NCI-H748 (cell line): ENCODE results near the gene ZCWPW1.

Source experiments
- DNase-seq: peaks from one replicate; lab custom pipeline; 2025; ENCODE audit not compliant: unreplicated experiment; lab: John Stamatoyannopoulos, UW

ZCWPW1 gene, protein sequence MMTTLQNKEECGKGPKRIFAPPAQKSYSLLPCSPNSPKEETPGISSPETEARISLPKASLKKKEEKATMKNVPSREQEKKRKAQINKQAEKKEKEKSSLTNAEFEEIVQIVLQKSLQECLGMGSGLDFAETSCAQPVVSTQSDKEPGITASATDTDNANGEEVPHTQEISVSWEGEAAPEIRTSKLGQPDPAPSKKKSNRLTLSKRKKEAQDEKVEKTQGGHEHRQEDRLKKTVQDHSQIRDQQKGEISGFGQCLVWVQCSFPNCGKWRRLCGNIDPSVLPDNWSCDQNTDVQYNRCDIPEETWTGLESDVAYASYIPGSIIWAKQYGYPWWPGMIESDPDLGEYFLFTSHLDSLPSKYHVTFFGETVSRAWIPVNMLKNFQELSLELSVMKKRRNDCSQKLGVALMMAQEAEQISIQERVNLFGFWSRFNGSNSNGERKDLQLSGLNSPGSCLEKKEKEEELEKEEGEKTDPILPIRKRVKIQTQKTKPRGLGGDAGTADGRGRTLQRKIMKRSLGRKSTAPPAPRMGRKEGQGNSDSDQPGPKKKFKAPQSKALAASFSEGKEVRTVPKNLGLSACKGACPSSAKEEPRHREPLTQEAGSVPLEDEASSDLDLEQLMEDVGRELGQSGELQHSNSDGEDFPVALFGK

DNA sequence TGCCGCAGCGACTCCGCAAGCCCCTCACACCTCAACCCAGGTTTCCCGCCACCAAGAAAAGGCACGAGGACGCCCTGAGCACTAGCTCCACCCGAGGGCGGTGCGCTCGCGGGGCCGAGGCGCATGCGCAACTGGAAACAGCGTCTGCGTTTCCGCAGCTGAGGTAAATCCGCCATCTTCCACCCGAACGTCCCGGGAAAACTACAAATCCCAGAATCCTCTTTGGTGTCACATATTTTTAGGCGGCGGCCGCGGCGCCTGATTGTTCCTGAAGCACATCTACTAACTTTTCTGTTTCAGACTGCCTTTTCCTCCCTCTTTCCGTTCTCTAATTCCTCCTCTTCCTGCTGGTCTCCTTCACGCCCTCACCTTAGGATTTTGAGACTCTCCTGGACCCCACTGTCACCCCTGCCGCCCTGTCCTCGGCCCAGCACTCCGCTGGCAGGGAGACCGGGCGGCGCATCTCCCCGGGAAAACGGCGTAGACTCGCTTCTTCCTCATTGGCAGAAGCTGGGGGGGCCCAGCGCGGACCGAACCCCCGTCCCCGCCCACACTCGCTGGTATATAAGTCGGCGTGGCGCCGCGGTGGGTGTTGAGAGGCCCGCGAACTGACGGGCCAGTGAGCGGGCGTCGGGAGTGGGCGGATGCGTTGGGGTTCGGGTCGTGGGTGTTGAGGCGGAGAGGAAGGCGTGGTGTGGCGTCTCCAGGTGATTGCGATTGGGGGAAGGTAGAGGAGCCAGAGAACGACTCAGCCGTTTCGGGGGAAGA, at the start of gene ZCWPW1:
Gene ZCWPW1 (minus strand): TSS at position 505 of the 768 bp plus-strand sequence. CDS start 8,054 bp downstream, outside the sequence.
- DNase-seq: peak; percentile 96

DNA sequence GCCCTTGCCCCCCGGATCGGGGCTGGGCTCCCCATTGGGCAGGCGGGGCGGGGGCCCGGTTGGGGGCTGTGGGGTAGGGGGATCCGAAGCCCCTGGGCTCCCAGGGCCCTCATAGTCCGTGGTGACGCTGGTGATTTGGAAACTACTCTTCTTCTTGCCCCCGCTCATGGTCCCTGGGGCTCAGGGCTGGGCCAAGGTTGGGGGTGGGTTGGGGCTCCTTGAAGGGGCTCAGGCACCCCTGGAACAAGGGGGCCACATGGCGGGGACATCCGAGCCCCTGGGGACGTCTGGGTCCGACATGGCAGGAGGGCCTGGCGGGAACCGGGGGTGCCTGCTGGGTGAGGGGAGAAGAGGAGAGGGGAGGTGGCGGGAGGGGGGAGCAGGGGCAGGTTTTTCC, 49.4 kb upstream of the ZCWPW1 start:
- no peak for DNase-seq

DNA sequence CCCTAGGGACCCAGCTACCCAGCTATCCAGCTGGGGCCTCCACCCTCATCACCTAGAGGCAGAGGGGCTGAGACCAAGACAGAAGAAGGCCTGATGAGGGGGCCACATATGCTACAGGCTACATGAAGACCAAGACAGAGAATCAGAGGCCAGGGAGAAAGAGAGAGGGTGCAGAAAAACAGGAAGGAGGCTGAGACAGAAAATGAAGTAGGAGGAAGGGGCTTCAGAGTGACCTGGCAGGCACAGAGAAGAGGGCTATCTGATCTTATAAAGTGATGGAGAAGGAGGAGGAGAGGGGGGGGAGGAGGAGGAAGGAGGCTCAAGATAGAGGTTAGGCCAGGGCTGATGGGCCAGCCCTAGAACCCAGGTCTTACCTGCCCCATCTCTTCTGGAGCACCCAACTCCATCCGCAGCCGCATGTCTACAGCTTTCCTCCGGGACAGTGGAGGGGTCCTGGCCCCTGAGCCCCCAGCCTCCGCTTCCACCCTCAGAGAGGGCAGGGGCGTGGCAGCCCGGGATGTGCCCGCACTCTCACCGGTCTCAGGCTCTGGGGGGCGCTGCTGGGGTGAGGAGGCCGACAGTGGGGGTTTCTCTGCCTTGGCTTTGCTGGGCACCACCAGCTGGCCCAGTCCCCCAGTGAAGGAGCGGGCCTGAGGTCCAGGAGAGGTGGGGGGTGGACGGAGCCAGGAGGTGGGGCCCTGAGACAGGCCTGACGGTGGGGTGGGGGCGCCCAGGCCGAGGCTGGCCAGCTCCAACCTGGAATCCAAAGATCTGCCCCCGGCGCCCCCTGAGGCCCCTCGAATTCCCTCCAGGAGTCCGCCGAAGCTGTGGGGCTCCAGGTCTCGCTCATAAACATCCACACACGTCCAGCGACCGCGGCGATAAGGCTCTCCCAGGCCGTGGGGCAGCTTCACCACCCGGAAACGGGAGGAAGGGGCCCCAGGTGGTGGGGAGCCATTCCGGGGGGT, 48.7 kb upstream of the ZCWPW1 start:
- DNase-seq: no peak

DNA sequence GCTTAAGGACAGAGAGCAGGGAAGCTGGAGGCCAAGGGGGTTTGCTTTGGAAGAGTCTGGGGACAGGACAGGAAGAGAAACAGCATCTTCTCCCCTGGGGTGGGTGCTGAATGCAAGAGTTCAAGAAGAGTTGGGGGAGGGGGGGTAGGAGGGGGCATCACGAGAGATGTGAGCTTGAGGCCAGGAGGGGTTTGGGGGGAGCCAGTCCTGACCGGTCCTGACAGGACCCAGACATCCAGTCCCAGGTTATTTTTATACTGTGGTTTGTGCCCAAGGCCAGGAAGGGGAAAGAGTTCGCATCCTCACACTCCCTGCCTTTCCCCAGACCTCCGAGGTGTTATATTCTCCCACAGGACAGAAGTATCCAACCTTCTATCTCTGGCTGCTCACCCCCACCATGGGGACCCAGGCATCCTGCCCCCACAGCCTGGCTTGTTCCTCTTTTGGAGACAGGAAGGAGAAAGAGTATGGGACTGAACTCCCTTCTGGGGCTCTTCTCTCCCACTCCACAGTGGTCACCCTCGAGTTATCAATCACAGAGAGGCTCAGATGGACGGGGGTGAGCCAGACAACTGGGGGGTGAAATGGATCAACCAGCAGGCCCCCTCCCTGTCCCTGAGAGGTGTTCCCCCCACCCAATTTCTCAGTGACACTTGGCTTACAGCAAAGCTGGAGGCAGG, 47.7 kb upstream of the ZCWPW1 start:
- no peak for DNase-seq

DNA sequence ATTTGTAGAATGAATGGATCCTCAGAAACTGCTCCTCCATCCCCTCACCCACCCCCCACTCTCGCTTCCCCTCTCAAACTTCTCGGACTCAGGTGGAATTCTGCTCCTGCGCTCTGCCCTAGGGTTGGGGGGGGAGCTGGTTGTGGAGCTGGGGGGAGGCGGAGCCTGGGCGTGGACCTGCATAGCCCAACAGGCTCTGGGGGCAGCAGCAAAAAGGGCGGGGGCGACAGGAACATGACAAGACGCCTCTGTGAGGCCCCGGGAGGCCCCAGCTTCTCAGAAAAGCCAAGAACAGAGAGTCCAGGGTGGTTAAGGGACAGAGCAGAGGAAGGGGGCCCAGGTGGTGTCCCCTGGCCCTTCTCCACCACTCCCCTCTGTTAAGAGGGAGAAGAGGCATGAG, 47.0 kb upstream of the ZCWPW1 start:
- no peak for DNase-seq

DNA sequence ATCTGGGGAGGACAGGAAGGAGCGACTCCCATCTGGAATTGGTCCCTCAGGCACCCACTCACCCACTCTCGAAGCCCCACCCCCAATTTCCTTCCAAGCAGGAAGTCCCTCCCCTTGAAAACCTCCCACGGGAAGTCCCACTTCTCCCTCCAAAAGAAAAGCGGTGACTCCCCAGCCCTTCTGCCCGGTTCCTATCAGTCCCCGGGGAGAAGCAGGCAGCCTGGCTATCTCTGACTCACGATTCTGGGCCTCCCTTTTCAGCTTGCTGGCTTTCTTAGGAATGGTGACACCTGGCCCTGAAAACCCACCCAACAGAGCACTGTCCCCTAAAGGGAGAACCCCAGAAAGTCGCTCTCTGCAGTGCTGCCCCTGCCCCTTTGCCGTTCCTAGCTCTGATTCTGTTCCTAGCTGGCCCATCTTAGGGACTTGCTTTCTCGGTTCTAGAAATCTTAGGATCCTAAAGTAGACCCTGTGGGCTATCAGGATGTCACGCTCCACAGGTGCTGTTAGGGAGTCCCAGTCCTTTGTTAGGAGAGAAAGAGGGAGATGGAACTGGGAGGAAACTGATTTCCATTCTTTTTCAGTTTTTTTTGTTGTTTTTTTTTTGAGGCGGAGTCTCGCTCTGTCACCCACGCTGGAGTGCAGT, 44.5 kb upstream of the ZCWPW1 start:
- DNase-seq: no peak

DNA sequence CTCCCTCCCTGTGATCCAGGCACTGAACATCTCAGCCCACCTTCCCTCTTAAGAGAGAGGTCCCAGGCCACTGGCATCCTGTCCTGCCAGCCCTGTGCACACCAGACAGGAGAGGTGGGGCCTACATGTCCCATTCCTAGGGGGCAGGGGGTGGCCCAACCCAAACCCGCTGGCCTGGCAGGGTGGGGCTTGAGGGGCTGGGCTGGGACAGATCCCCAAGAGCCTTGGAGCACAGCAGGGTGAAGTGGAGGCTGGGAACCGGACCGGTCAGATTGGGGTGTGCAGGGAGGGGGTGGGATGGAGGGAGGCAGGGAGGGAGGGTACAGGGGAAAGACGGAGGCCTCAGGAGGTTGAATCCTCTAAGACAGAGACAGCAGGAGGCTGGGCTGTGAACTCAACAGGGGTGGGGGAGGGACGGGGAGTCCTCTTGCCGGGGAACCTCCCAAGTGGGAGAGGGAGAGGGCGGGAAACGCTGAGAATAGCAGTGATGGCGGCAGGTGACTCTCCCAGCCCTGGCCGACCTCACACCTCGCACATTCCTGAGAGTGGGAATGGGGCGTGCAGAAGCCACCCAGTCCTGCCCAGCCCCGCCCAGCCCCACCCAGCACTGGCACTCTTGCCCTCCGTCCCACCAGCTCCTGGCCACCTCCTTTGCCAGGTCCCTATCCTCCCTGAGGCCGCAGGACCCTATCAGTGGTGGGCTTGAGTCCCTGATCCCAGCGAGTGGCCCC, 43.8 kb upstream of the ZCWPW1 start:
- DNase-seq: no peak

DNA sequence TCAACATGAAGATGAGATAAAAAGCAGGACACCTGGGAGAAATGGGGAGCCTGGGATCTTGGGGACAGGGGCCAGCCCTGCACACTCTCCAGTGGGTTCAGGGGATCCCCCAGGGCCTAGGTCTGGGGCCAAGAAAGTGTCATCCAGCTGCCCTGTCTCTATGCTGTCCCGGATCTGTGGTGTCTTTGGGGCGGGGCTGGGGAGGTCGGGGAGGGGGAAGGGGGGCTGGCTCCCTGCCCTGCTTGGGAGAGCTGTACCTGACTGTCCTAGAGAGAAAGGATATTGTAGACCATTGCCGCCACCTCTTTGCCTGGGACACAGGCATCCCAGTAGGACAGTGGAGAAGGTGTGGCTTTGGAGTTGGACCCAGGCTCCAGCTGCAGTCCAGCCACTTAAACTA, 42.5 kb upstream of the ZCWPW1 start:
- DNase-seq: no peak

DNA sequence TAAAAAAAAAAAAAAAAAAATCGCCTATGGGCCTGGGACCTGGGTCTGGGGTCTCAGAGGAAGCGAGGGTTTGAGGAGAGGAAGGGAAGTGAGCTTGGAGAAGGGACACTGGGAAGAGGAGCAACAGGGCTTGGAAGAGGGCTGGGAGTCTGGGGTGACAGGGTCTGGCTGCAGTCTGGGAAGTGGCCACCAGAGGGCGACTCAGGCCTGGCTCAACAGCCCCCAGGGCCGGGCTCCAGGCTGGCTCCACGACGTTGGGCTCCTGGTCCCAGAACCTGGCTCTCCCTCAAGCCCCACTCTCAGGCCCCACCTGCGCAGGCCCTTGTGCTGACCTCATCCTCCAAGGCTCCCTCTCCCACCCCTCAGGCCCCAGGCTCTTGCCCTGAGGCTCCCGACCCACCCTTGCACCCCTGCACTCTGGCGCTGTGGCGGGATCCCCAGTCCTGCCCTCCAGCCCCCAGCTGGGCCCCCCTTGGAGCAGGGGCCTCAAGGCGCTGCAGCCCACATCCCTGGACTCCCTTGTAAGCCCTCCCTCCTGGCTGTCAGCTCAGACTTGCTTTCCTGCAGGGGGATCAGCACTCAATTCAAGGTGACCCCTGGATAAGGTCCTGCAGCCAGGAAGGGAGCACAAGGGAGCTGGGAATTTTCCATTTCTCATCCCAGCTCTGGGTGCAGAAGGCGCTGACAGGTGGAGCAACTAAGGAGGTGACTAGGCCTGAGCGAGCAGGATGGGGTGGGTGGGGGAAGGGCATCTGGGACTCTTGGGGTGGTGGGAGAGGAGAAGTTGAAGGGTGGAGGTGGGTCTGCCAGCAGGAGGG, 40.9 kb upstream of the ZCWPW1 start:
- DNase-seq: peak; percentile 74

DNA sequence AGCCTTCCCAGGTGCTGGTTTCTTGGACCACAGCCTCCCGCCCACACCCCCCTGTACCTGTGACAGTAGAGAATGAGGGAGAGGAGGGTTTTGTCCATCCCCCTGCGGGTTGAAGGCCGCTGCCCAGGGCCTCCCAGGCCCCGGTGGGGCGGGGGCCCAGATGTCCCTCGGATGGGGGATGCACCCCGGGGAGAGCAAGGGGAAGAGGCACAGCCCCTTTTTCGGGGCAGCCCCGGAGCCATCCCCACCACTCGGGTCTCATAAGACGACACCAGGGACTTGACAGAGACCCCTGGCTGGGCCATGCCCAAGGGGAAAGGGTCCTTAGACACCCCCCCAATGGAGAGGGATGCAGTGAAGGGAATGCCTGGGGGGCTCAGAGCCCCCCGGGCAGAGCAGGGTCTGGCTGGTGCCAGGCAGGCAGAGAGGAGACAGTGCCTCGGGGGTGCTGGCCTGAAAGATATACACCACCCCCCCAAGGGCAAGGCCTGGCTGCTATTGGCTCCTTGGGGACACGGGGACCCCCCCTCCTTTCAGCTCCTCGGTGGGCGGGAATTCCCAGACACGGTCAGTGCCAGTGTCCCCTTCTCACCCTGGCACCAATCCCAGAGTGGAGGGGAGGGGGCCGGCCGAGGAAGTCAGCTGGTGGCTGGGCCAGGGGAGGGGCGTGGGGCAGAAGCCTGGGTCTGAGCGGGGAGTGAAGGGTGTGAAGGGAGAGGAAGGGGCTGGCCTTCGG, 39.3 kb upstream of the ZCWPW1 start:
- DNase-seq: no peak

DNA sequence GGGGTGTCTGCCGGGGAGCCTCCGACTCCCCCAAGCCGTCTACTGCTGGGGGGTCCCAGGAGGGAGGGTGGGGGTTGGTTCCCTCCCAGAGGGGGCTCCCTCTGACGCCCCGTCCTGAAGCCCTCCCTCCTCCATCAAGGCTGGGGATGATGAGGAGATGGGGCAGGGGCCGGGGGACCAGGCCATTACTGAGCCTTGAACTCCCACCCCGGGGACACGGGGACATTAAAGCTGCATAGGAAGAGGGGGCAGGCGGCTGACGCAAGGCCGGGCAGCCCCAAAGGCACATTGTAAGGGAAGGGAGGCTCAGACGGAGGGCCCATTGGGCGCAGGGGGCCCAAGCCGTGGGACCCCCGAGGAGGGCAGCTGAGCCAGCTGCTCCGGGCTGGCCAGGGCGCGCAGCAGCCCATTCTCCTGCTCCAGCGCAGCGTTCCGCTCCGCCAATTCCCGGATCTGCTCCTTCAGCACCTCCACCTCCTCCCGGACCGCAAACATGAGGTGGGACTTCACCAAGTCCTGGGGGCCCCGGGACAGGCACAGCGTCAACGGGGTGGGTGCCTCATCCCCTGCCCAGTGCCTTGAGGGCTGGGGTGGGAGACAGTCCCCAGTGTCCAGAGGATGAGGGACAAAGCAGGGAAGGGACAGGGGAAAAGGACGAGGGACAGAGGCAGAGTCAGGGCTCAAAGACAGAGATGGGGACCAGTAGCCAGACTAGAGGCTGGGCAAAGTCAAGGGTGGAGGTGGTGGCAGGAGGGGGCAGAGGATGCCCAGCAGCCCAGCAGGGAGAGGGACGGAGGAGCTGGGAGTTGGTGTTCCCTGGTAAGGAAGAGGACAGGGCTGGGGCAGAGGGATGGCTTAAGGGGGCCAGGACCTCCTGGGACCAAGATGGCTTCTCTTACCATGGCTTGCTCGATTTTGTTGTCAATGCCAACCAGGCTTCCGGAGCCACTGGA, 38.4 kb upstream of the ZCWPW1 start:
- DNase-seq: no peak

DNA sequence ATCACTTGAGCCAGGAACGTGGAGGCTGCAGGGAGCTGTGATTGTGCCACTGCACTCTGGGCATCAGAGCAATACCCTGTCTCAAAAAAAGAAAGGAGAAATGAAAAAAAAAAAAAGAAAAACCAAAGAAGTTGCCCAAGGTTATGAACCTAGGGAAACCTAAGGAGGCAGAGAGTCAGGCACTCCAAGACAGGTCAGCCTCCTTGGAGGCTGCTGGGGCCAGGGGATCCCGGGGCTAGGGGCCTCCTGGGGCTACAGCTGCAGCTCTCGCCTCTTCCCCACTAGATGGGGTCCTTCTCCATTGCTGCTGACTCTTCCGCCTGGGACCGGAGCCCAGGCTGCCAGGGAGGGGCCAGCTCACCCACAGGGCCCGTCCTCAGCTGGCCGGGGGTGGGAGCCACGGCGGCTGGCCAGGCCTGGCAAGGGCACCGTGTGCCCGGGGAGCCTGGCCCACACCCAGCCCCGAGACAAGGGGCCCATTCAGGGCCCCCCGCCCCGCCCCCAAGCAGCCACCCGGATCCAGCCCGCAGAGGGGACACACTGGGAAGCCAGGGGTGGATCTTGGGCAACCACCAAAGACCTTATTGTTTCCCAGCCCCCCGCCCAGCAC, 37.3 kb upstream of the ZCWPW1 start:
- DNase-seq: peak; percentile 70

DNA sequence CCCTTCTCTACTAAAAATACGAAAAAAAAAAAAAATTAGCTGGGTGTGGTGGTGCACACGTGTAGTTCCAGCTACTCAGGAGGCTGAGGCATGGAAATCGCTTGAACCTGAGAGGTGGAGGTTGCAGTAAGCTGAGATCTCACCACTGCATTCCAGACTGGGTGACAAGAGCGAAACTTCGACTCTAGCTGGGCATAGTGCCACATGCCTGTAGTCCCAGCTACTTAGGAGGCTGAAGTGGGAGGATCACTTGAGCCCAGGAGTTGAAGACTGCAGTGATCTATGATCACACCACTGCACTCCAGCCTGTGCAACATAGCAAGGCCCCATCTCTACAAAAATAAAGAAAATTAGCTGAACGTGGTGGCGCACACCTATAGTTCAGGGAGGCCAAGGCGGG, 36.8 kb upstream of the ZCWPW1 start:
- no peak for DNase-seq

DNA sequence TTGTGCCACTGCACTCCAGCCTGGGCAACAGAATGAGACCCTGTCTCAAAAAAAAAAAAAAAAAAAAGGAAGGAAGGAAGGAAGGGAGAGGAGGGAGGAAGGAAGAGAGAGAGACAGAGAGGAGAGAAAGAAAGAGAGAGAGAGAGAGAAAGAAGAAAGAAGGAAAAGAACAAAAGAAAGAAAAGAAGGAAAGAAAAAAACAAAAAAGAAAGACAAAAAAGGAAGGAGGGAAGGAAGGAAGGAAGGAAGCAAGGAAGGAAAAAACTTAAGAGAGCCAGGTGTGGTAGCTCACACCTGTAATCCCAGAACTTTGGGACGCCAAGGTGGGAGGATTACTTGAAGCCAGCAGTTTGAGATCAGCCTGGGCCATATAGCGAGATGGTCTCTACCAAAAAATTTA, 36.3 kb upstream of the ZCWPW1 start:
- DNase-seq: no peak

DNA sequence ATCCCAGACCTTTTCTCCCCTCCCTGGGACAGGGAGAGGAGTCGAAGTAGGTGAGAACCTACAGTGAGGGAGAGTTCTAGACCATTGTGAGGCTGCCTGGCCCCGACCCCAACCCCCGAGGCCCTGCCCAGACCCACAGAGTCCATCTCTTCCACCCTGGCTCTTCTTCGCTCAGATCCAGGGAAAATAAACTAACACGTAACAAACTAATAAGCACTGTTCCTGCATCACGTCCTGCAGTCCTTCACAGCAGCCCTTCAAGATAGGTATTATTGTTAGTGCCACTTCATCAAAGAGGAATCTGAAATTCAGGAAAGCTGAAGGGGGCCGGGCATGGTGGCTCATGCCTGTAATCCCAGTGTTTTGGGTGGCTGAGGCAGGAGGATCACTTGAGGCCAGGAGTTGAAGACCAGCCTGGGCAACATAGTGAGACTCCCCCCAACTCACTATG, 35.7 kb upstream of the ZCWPW1 start, which contains the start of gene SPACDR:
Gene SPACDR (minus strand): TSS at position 51 of the 451 bp plus-strand sequence. CDS start 235 bp downstream, outside the sequence.
- DNase-seq: no peak

DNA sequence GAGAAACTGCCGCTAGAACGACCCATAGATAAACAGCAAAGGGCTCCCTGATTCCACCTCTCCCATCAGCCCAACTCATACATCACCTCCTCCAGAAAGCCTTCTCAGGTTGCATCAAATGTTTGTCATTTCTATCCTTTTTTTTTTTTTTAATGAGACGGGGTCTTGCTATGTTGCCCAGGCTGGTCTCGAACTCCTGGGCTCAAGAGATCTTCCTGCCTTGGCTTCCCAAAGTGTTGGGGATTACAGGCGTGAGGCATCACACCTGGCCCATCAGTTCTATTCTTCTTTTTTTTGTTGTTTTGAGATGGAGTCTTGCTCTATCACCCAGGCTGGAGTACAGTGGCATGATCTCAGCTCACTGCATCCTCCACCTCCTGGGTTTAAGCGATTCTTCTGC, 28.5 kb upstream of the ZCWPW1 start:
- DNase-seq: no peak
